ENCODE data around the gene KCNF1.

DNA sequence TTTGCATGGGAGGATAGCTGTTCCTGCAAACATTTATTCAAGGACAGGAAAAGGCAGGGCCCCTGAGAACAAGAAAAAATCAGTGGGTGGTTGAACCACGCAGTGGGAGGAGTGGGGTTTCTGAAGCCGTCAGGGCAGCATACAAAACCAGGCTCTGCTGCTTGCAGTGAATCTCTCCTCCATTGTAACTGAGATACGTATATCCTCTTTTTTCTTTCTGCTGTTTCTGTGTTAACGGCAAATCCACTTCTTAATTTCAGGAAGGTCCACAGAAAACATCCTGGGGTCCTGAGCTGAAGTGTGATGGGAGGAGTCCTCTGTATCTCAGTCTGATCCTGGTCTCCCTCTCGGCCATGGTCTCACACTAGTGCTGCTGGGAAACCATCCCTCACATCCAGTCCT lies 27.2 kb upstream of the KCNF1 start:
- TF ChIP-seq EZH2 (IDR thresholded peaks at IDR 0.05), result no peak
- no peak for TF ChIP-seq EZH2phosphoT487 (IDR thresholded peaks at IDR 0.05)
- TF ChIP-seq, protein P1, sequence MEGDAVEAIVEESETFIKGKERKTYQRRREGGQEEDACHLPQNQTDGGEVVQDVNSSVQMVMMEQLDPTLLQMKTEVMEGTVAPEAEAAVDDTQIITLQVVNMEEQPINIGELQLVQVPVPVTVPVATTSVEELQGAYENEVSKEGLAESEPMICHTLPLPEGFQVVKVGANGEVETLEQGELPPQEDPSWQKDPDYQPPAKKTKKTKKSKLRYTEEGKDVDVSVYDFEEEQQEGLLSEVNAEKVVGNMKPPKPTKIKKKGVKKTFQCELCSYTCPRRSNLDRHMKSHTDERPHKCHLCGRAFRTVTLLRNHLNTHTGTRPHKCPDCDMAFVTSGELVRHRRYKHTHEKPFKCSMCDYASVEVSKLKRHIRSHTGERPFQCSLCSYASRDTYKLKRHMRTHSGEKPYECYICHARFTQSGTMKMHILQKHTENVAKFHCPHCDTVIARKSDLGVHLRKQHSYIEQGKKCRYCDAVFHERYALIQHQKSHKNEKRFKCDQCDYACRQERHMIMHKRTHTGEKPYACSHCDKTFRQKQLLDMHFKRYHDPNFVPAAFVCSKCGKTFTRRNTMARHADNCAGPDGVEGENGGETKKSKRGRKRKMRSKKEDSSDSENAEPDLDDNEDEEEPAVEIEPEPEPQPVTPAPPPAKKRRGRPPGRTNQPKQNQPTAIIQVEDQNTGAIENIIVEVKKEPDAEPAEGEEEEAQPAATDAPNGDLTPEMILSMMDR (IDR thresholded peaks at IDR 0.05), result no peak
